Brain microvascular endothelial cell (primary cell): ENCODE results near the gene NFKB1.

Source experiments
- DNase-seq: peaks from one replicate; pipeline ENCODE4 v3.0.0-alpha.2; 2020
- H3K27ac ChIP-seq: fragments of 250-450 bp; sonication (Bioruptor Pico); 2 replicates; pipeline ENCODE4 v1.5.1; 2020; ENCODE audit warnings: mild to moderate bottlenecking, moderate library complexity
- H3K27me3 ChIP-seq: fragments of 250-450 bp; sonication (Bioruptor Pico); replicated peaks from 2 replicates; pipeline ENCODE4 v1.5.1; 2020; ENCODE audit warnings: mild to moderate bottlenecking
- H3K36me3 ChIP-seq: fragments of 250-450 bp; sonication (Bioruptor Pico); replicated peaks from 2 replicates; pipeline ENCODE4 v1.5.1; 2020; ENCODE audit warnings: mild to moderate bottlenecking
- H3K4me3 ChIP-seq: 2 replicates; pipeline ENCODE4 v1.5.1; 2011; ENCODE audit warnings: low read depth, mild to moderate bottlenecking, control low read depth, low read length, moderate library complexity
- in situ Hi-C: cut with HindIII; loops from 2 replicates; pipeline ENCODE4 v1.10.0; 2017; ENCODE audit warnings: low sequenced_read_pairs, low pct_ligation_motif_present
- TF ChIP-seq, protein P1 (sequence below): IDR thresholded peaks from 2 replicates; pipeline ENCODE4 v1.5.1; 2011; ENCODE audit warnings: low read depth, mild to moderate bottlenecking, moderate library complexity, low read length, control low read depth, inconsistent platforms; ENCODE audit errors: missing control alignments

The NFKB1 gene

DNA sequence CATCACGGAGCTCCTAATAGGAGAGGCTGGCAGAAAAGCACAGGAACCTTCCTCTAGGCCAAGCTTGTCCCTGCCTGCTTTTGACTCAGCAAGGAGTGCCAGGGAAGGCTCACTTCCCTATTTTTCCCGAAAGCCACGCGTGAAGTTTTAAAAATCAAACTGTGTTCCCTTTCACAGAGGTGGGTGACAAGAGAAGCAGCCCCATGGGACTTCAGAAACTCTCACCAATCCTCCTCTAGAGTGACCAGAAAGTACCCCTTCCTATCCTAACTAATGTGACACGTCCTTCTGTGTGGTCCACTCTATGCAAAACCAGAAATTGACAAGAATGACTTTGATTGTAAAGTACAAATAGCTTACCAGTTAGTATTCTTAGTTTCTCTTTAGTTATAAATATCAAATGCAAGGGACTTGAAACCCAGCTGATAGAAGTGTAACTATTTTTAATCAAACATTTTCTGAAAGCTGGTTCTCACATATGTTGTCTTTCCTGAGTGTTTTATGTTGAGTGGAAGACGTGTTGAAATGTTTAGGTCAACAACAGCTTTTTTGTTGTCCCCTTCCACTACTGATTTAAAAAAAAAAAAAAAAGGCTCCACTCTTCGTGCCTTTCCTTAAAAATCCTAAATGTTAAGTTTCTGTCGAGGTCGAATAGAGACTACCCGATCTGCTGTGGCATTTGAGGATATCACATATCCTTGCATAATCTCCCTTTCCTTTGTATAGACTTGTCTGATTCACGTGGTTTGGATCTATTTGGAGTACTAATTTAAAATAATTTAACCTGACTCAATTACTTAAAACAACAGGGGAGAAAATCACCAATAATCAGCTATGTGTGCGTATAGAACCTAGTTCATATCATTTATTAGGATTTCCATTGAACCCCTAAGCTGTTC lies 42.1 kb downstream of the NFKB1 start:
- TF ChIP-seq, protein P1, sequence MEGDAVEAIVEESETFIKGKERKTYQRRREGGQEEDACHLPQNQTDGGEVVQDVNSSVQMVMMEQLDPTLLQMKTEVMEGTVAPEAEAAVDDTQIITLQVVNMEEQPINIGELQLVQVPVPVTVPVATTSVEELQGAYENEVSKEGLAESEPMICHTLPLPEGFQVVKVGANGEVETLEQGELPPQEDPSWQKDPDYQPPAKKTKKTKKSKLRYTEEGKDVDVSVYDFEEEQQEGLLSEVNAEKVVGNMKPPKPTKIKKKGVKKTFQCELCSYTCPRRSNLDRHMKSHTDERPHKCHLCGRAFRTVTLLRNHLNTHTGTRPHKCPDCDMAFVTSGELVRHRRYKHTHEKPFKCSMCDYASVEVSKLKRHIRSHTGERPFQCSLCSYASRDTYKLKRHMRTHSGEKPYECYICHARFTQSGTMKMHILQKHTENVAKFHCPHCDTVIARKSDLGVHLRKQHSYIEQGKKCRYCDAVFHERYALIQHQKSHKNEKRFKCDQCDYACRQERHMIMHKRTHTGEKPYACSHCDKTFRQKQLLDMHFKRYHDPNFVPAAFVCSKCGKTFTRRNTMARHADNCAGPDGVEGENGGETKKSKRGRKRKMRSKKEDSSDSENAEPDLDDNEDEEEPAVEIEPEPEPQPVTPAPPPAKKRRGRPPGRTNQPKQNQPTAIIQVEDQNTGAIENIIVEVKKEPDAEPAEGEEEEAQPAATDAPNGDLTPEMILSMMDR, result no peak
- no peak overlapping the region for H3K27ac ChIP-seq
- no peak for DNase-seq
- H3K27me3 ChIP-seq, result no peaks in the 10 kb centered on the region
- in situ Hi-C loops, result no loop called here
- H3K36me3 ChIP-seq, result peaks cover 13% of the 10 kb centered on the region
- H3K4me3 ChIP-seq, result no peak overlapping the region

DNA sequence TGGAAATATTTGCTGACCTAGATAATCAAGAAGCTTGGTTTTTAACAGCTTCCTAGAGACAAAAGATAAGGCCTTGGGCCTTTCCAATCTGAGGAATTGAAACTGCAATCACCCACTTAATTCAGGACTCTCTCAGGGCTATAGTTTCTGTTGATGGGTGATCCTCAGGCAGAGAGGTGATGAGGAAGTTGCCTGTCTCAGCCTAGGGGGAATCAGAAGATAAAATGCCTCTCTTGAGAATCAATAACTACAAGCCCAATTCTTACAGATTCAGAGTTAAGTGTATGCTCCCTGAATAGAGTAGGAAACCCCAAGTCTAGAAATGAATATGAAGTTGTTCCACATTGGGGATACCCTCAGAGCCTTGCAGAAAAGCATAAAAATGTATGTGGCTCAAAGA lies 45.5 kb downstream of the NFKB1 start:
- H3K27me3 ChIP-seq, result no peaks in the 10 kb centered on the region
- peaks cover 8% of the 10 kb centered on the region for H3K36me3 ChIP-seq
- in situ Hi-C loops, result no loop called here
- no peak for DNase-seq
- no peak overlapping the region for H3K27ac ChIP-seq
- TF ChIP-seq, protein P1, result no peak
- H3K4me3 ChIP-seq, result no peak overlapping the region

DNA sequence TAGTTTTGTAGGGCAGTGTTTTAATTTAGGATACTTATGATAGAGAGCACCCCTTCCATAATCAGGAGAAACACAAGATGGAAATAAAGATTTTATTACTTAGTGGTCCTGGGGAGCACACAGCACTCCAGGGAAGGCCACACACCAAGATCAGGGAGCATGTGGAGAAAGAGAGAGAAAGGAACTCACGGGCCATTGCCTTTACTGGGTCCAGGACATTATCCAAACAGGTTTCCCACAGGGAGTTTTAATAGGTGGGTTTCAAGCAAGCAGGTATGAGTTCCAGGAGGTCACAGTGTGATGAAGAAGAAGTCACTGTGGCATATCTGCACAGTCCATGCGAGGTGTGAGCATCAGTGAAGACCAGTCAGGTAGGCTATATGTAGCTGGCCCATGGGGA lies 46.8 kb downstream of the NFKB1 start:
- H3K27me3 ChIP-seq, result no peaks in the 10 kb centered on the region
- H3K36me3 ChIP-seq, result peaks cover 5% of the 10 kb centered on the region
- in situ Hi-C loops, result no loop called here
- no peak overlapping the region for H3K27ac ChIP-seq
- DNase-seq, result no peak
- TF ChIP-seq, protein P1, result no peak
- no peak overlapping the region for H3K4me3 ChIP-seq

DNA sequence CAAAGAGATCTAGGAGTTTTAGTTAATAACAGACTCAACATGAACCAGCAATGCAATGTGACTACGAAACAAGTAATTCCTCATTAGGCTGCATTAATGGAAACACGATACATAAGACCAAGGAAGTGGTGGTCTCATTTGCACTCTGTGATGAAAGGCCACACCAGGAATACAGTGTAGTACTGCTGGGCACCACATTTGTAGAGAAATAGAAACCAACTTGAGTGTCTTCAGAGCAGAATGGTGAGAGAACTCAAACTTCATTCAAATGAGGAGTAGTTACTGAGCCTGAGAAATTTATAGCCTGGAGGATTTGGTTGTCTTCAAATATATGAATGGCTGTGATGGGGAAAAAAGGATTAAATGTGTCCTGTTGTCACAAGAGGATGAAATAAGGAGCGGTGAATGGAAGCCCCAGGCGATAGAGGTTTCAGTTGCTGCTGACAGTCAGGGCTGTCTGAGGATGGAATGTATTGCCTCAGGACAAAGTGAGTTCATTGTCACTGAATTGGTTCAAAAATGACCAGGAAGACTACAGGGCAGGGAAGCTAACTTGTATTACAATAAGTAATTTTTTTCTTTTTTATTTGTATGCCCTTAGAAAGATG lies 50.9 kb downstream of the NFKB1 start:
- H3K4me3 ChIP-seq, result no peak overlapping the region
- no peaks in the 10 kb centered on the region for H3K36me3 ChIP-seq
- no peaks in the 10 kb centered on the region for H3K27me3 ChIP-seq
- H3K27ac ChIP-seq, result no peak overlapping the region
- no peak for DNase-seq
- TF ChIP-seq, protein P1, result no peak
- in situ Hi-C loops, result no loop called here

DNA sequence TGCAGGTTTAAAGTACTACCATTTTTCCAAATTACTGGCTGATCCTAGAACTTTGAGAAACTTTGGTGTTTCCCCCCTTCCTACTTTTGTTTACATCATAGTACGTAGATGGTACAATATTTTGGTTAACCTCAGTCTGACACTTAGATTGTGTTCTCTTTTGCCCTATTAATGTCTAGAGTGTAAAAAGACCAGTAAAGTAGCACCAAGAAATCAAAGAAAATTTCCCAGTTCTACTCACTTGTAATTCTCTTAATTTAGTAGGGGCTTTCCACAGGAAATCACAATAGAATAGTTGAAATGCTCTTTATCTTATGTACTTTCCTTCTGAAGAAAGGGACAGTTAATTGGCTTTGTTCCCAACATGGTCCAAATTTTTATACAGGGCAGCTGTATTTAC lies 51.6 kb downstream of the NFKB1 start:
- TF ChIP-seq, protein P1, result no peak
- Histone ChIP-seq H3K4me3 (no peak overlapping the region), H3K36me3 (no peaks in the 10 kb centered on the region), H3K27me3 (no peaks in the 10 kb centered on the region), H3K27ac (no peak overlapping the region)
- DNase-seq, result no peak
- in situ Hi-C loops, result no loop called here

DNA sequence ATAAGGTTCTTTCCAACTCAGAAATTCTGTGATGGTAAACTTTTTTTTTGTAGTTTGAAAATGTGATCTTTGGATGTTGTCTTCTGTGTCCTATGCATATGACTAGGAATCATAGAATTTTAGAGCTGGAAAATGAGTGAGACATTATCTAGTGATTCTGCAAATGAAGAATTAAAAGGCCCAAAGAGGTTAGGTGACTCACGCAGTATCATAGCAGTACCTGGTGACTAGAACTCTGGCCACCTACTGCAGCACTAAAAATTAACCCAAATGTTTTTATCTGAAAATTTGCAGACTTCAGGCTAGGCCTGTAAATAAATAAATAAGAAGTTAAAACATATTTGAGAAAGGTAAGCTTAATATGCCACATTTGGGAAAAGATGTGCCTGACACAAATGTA lies 52.8 kb downstream of the NFKB1 start:
- no peaks in the 10 kb centered on the region for H3K27me3 ChIP-seq
- TF ChIP-seq, protein P1, result no peak
- DNase-seq, result no peak
- H3K4me3 ChIP-seq, result no peak overlapping the region
- H3K27ac ChIP-seq, result peak overlapping the region; percentile 51
- in situ Hi-C loops, result no loop called here
- H3K36me3 ChIP-seq, result no peaks in the 10 kb centered on the region
